ENCODE data around the gene LINC01488. TPM values are rescaled to one million over a fixed set of nuclear protein-coding genes. Genes with fewer than 3 reads are reported as not detected.

Gene LINC01488
- total and polyA plus RNA-seq, 2 of the 13 experiments (the other 11 are each of a cell fraction or from before 2014, with no cell fraction given) = 0.26 to 0.58 TPM

- Histone ChIP-seq H3K4me3 (replicated peaks in 1 of 3; ENCODE audit: insufficient read depth in 1 of 3, low read depth in 2 of 3, low read length in 3 of 3) (no peak overlapping the region), H4K20me1 (ENCODE audit: insufficient read depth, low read length) (no peaks in the 10 kb centered on the region), H3K36me3 (replicated peaks in 1 of 2; ENCODE audit: control insufficient read depth in 1 of 2, insufficient read depth in 2 of 2, low read length in 2 of 2) (no peaks in the 10 kb centered on the region), H3K4me1 (ENCODE audit: insufficient read depth, low read length) (peaks cover 46% of the 10 kb centered on the region), H3K4me2 (ENCODE audit: low read depth, low read length) (no peak overlapping the region), H3K9ac (ENCODE audit: insufficient read depth, low read depth, low read length) (no peak overlapping the region), H2AFZ (ENCODE audit: low read length) (no peak overlapping the region), H3K27ac (ENCODE audit: extremely low read length, insufficient read depth, low read length) (no peak overlapping the region), H3K27me3 (ENCODE audit: control insufficient read depth in 1 of 2, insufficient read depth in 2 of 2, low read length in 2 of 2) (no peaks in the 10 kb centered on the region), H3K9me3 (ENCODE audit: low read length) (no peaks in the 10 kb centered on the region), H3K79me2 (ENCODE audit: insufficient read depth, low read length) (no peaks in the 10 kb centered on the region)
- 94% methylated on average over 6 of the region's 6 CpGs for WGBS (ENCODE audit: low lambda C conversion rate)
- CTCF ChIA-PET (ENCODE audit: low intra/inter-chr PET ratio, low total read pairs) = no interaction called here
- no peak for DNase-seq (ENCODE audit: low spot score)
- TF ChIP-seq PITX1 (CRISPR knock-in tag; IDR thresholded peaks at IDR 0.05) = 0 out of 2 replicates have a peak, but pooled peaks have one; percentile 19
- no peak for TF ChIP-seq FLYWCH1 (CRISPR knock-in tag; IDR thresholded peaks at IDR 0.05)
- intact Hi-C loops (cut with micrococcal nuclease; ENCODE audit: unreplicated experiment) (loop anchor here (5.0 kb wide), 1 partner anchor 198 kb away; the partner anchor contains the start of gene CCND1), in situ Hi-C loops (cut with HindIII; ENCODE audit: extremely low pct_ligation_motif_present, low pct_unique_long_range_greater_than_20kb) (loop anchor here (25.0 kb wide), 1 partner anchor 193 kb away; the partner anchor contains the start of gene CCND1)
- no TSS peak for BruUV-seq (replicated peaks)
- ATAC-seq = no peak
- FAIRE-seq = no peak
- POLR2A ChIA-PET = no interaction called here
Observed at GRCh38 chr11:69443968-69444364, 37.5 kb upstream of the LINC01488 start.

- Histone ChIP-seq H3K79me2 (ENCODE audit: insufficient read depth, low read length) (no peaks in the 10 kb centered on the region), H4K20me1 (ENCODE audit: insufficient read depth, low read length) (no peaks in the 10 kb centered on the region), H3K36me3 (replicated peaks in 1 of 2; ENCODE audit: control insufficient read depth in 1 of 2, insufficient read depth in 2 of 2, low read length in 2 of 2) (no peaks in the 10 kb centered on the region), H3K27ac (ENCODE audit: extremely low read length, insufficient read depth, low read length) (no peak overlapping the region), H3K9me3 (ENCODE audit: low read length) (no peaks in the 10 kb centered on the region), H2AFZ (ENCODE audit: low read length) (no peak overlapping the region), H3K4me1 (ENCODE audit: insufficient read depth, low read length) (peaks cover 44% of the 10 kb centered on the region), H3K27me3 (ENCODE audit: control insufficient read depth in 1 of 2, insufficient read depth in 2 of 2, low read length in 2 of 2) (no peaks in the 10 kb centered on the region), H3K9ac (ENCODE audit: insufficient read depth, low read depth, low read length) (no peak overlapping the region), H3K4me3 (replicated peaks in 1 of 3; ENCODE audit: insufficient read depth in 1 of 3, low read depth in 2 of 3, low read length in 3 of 3) (no peak overlapping the region), H3K4me2 (ENCODE audit: low read depth, low read length) (no peak overlapping the region)
- in situ Hi-C loops (cut with HindIII; ENCODE audit: extremely low pct_ligation_motif_present, low pct_unique_long_range_greater_than_20kb) = loop anchor here (25.0 kb wide), 1 partner anchor 193 kb away; the partner anchor contains the start of gene CCND1
- ATAC-seq (no peak; the same call in 2 of the 3 replicates), DNase-seq (ENCODE audit: low spot score) (peak; percentile 21), FAIRE-seq (no peak)
- no TSS peak for BruUV-seq (replicated peaks)
- 81% methylated on average over 31 of the region's 32 CpGs for WGBS (ENCODE audit: low lambda C conversion rate)
- POLR2A ChIA-PET = no interaction called here
- CTCF ChIA-PET (ENCODE audit: low intra/inter-chr PET ratio, low total read pairs) = no interaction called here
- intact Hi-C loops (cut with micrococcal nuclease; ENCODE audit: unreplicated experiment) = loop anchor here (5.0 kb wide), 1 partner anchor 198 kb away; the partner anchor contains the start of gene CCND1
- TF ChIP-seq RBAK (CRISPR knock-in tag; IDR thresholded peaks at IDR 0.05) = no peak
- no peak for TF ChIP-seq ZBTB8A (CRISPR knock-in tag; IDR thresholded peaks at IDR 0.05; ENCODE audit: borderline replicate concordance, low read depth)
- TF ChIP-seq ZNF773 (CRISPR knock-in tag; IDR thresholded peaks at IDR 0.05; ENCODE audit: borderline replicate concordance) = no peak
- TF ChIP-seq EEA1 (CRISPR knock-in tag; IDR thresholded peaks at IDR 0.05; ENCODE audit: borderline replicate concordance) = no peak
- TF ChIP-seq GATAD2A (CRISPR knock-in tag; IDR thresholded peaks at IDR 0.05) = 0 out of 2 replicates have a peak, but pooled peaks have one; percentile 13
- TF ChIP-seq HCFC1 (IDR thresholded peaks at IDR 0.05; ENCODE audit: low read depth, low read length) = no peak
- TF ChIP-seq BRCA1 (CRISPR knock-in tag; IDR thresholded peaks at IDR 0.05) = no peak
- no peak for TF ChIP-seq ZNF710 (CRISPR knock-in tag; IDR thresholded peaks at IDR 0.05; ENCODE audit: borderline replicate concordance)
- no peak for TF ChIP-seq ZNF235 (CRISPR knock-in tag; IDR thresholded peaks at IDR 0.05; ENCODE audit: borderline replicate concordance)
- TF ChIP-seq FLYWCH1 (CRISPR knock-in tag; IDR thresholded peaks at IDR 0.05) = no peak
- no peak for TF ChIP-seq KLF6 (CRISPR knock-in tag; IDR thresholded peaks at IDR 0.05)
- TF ChIP-seq CENPX (CRISPR knock-in tag; IDR thresholded peaks at IDR 0.05) = no peak
- TF ChIP-seq PITX1 (CRISPR knock-in tag; IDR thresholded peaks at IDR 0.05) = 0 out of 2 replicates have a peak, but pooled peaks have one; percentile 10
- no peak for TF ChIP-seq ZNF747 (CRISPR knock-in tag; IDR thresholded peaks at IDR 0.05; ENCODE audit: borderline replicate concordance)
- no peak for TF ChIP-seq YEATS2 (CRISPR knock-in tag; IDR thresholded peaks at IDR 0.05; ENCODE audit: borderline replicate concordance)
Observed at GRCh38 chr11:69444381-69445130, 36.9 kb upstream of the LINC01488 start.
